Measurements from ENCODE around the gene DLG5.

DLG5 gene

GRCh38 chr10:77801474-77802161 lies 124.9 kb downstream of the DLG5 start:
- Histone ChIP-seq H3K23ac (ENCODE audit: low read length in 2 of 2) (no peak overlapping the region), H4K8ac (ENCODE audit: low read length) (no peak overlapping the region), H2BK120ac (ENCODE audit: low read depth, low read length) (no peak overlapping the region), H3K18ac (ENCODE audit: low read depth in 1 of 2, low read length in 2 of 2) (no peak overlapping the region), H2BK5ac (ENCODE audit: low read depth, low read length, poor library complexity, severe bottlenecking) (no peak overlapping the region), H3K9me3 (ENCODE audit: control insufficient read depth, low read length) (no peaks in the 10 kb centered on the region), H2BK15ac (ENCODE audit: low read depth, poor library complexity, severe bottlenecking) (no peak overlapping the region), H2AK5ac (ENCODE audit: low read length, severe bottlenecking) (no peak overlapping the region), H3K79me1 (replicated peaks; ENCODE audit: low read length, poor library complexity, severe bottlenecking) (peaks cover 9% of the 10 kb centered on the region), H3K36me3 (ENCODE audit: control insufficient read depth in 1 of 2, insufficient read depth in 2 of 2, low read depth in 1 of 2, low read length in 2 of 2) (peaks cover 53 to 79% of the 10 kb centered on the region in 2 experiments), H3K14ac (ENCODE audit: low read length in 2 of 2) (no peak overlapping the region), H2BK12ac (ENCODE audit: low read length in 2 of 2) (no peak overlapping the region), H2AFZ (ENCODE audit: low read depth, low read length) (no peak overlapping the region), H3K9ac (ENCODE audit: low read length) (no peak overlapping the region), H3K4me2 (ENCODE audit: low read length, poor library complexity, severe bottlenecking) (no peak overlapping the region), H3K27ac (ENCODE audit: low read length, poor library complexity, severe bottlenecking) (no peak overlapping the region), H3K4me1 (ENCODE audit: control insufficient read depth, insufficient read depth, low read depth, low read length) (peaks cover 15% of the 10 kb centered on the region), H4K91ac (ENCODE audit: low read length) (no peak overlapping the region), H3K27me3 (ENCODE audit: control insufficient read depth in 1 of 2, insufficient read depth in 1 of 2, low read length in 2 of 2) (no peaks in the 10 kb centered on the region), H3K4ac (ENCODE audit: low read depth in 1 of 2, low read length in 2 of 2) (no peak overlapping the region), H3K4me3 (ENCODE audit: insufficient read depth in 1 of 2, low read depth in 1 of 2, low read length in 2 of 2) (no peak overlapping the region)
- DNase-seq: peak; percentile 53
- WGBS: 87% methylated on average over 13 of the region's 14 CpGs

GRCh38 chr10:77800738-77801266 lies 125.8 kb downstream of the DLG5 start:
- Histone ChIP-seq H3K27ac (ENCODE audit: low read length, poor library complexity, severe bottlenecking) (no peak overlapping the region), H3K36me3 (ENCODE audit: control insufficient read depth in 1 of 2, insufficient read depth in 2 of 2, low read depth in 1 of 2, low read length in 2 of 2) (peaks cover 54 to 79% of the 10 kb centered on the region in 2 experiments), H2AK5ac (ENCODE audit: low read length, severe bottlenecking) (no peak overlapping the region), H2AFZ (ENCODE audit: low read depth, low read length) (no peak overlapping the region), H3K27me3 (ENCODE audit: control insufficient read depth in 1 of 2, insufficient read depth in 1 of 2, low read length in 2 of 2) (no peaks in the 10 kb centered on the region), H2BK12ac (ENCODE audit: low read length in 2 of 2) (no peak overlapping the region), H3K23ac (ENCODE audit: low read length in 2 of 2) (no peak overlapping the region), H4K91ac (ENCODE audit: low read length) (no peak overlapping the region), H2BK5ac (ENCODE audit: low read depth, low read length, poor library complexity, severe bottlenecking) (no peak overlapping the region), H3K79me1 (replicated peaks; ENCODE audit: low read length, poor library complexity, severe bottlenecking) (peaks cover 16% of the 10 kb centered on the region), H2BK15ac (ENCODE audit: low read depth, poor library complexity, severe bottlenecking) (no peak overlapping the region), H3K18ac (ENCODE audit: low read depth in 1 of 2, low read length in 2 of 2) (no peak overlapping the region), H4K8ac (ENCODE audit: low read length) (no peak overlapping the region), H3K4ac (ENCODE audit: low read depth in 1 of 2, low read length in 2 of 2) (no peak overlapping the region), H3K4me3 (ENCODE audit: insufficient read depth in 1 of 2, low read depth in 1 of 2, low read length in 2 of 2) (no peak overlapping the region), H3K9me3 (ENCODE audit: control insufficient read depth, low read length) (no peaks in the 10 kb centered on the region), H3K14ac (ENCODE audit: low read length in 2 of 2) (no peak overlapping the region), H3K9ac (ENCODE audit: low read length) (no peak overlapping the region), H2BK120ac (ENCODE audit: low read depth, low read length) (no peak overlapping the region), H3K4me2 (ENCODE audit: low read length, poor library complexity, severe bottlenecking) (no peak overlapping the region), H3K4me1 (ENCODE audit: control insufficient read depth, insufficient read depth, low read depth, low read length) (peaks cover 15% of the 10 kb centered on the region)
- peak; percentile 23 for DNase-seq
- WGBS: 88% methylated on average over 4 of the region's 5 CpGs

GRCh38 chr10:77800320-77800719 lies 126.2 kb downstream of the DLG5 start:
- H3K79me1 ChIP-seq (replicated peaks; ENCODE audit: low read length, poor library complexity, severe bottlenecking): peaks cover 16% of the 10 kb centered on the region
- H3K4ac ChIP-seq (ENCODE audit: low read depth in 1 of 2, low read length in 2 of 2): no peak overlapping the region
- no peak overlapping the region for H2BK5ac ChIP-seq (ENCODE audit: low read depth, low read length, poor library complexity, severe bottlenecking)
- no peak overlapping the region for H3K27ac ChIP-seq (ENCODE audit: low read length, poor library complexity, severe bottlenecking)
- H3K4me1 ChIP-seq (ENCODE audit: control insufficient read depth, insufficient read depth, low read depth, low read length): peaks cover 15% of the 10 kb centered on the region
- H2BK120ac ChIP-seq (ENCODE audit: low read depth, low read length): no peak overlapping the region
- no peak overlapping the region for H4K91ac ChIP-seq (ENCODE audit: low read length)
- 99% methylated on average over 13 of the region's 13 CpGs for WGBS
- no peak for DNase-seq
- H2AFZ ChIP-seq (ENCODE audit: low read depth, low read length): no peak overlapping the region
- no peaks in the 10 kb centered on the region for H3K9me3 ChIP-seq (ENCODE audit: control insufficient read depth, low read length)
- no peak overlapping the region for H3K23ac ChIP-seq (ENCODE audit: low read length in 2 of 2)
- H3K4me2 ChIP-seq (ENCODE audit: low read length, poor library complexity, severe bottlenecking): no peak overlapping the region
- H4K8ac ChIP-seq (ENCODE audit: low read length): no peak overlapping the region
- no peak overlapping the region for H2BK12ac ChIP-seq (ENCODE audit: low read length in 2 of 2)
- H3K36me3 ChIP-seq (ENCODE audit: control insufficient read depth in 1 of 2, insufficient read depth in 2 of 2, low read depth in 1 of 2, low read length in 2 of 2): peaks cover 54 to 79% of the 10 kb centered on the region in 2 experiments
- no peak overlapping the region for H3K14ac ChIP-seq (ENCODE audit: low read length in 2 of 2)
- H2BK15ac ChIP-seq (ENCODE audit: low read depth, poor library complexity, severe bottlenecking): no peak overlapping the region
- no peak overlapping the region for H3K9ac ChIP-seq (ENCODE audit: low read length)
- H3K18ac ChIP-seq (ENCODE audit: low read depth in 1 of 2, low read length in 2 of 2): no peak overlapping the region
- no peak overlapping the region for H3K4me3 ChIP-seq (ENCODE audit: insufficient read depth in 1 of 2, low read depth in 1 of 2, low read length in 2 of 2)
- no peak overlapping the region for H2AK5ac ChIP-seq (ENCODE audit: low read length, severe bottlenecking)
- no peaks in the 10 kb centered on the region for H3K27me3 ChIP-seq (ENCODE audit: control insufficient read depth in 1 of 2, insufficient read depth in 1 of 2, low read length in 2 of 2)

GRCh38 chr10:77799352-77799751 lies 127.2 kb downstream of the DLG5 start:
- H3K36me3 ChIP-seq (ENCODE audit: control insufficient read depth in 1 of 2, insufficient read depth in 2 of 2, low read depth in 1 of 2, low read length in 2 of 2): peaks cover 56 to 80% of the 10 kb centered on the region in 2 experiments
- H3K14ac ChIP-seq (ENCODE audit: low read length in 2 of 2): no peak overlapping the region
- no peak overlapping the region for H3K4me2 ChIP-seq (ENCODE audit: low read length, poor library complexity, severe bottlenecking)
- H3K4me1 ChIP-seq (ENCODE audit: control insufficient read depth, insufficient read depth, low read depth, low read length): peaks cover 15% of the 10 kb centered on the region
- no peak overlapping the region for H3K4me3 ChIP-seq (ENCODE audit: insufficient read depth in 1 of 2, low read depth in 1 of 2, low read length in 2 of 2)
- no peak overlapping the region for H2BK5ac ChIP-seq (ENCODE audit: low read depth, low read length, poor library complexity, severe bottlenecking)
- no peak overlapping the region for H2BK12ac ChIP-seq (ENCODE audit: low read length in 2 of 2)
- H3K18ac ChIP-seq (ENCODE audit: low read depth in 1 of 2, low read length in 2 of 2): no peak overlapping the region
- peak overlapping the region; percentile 39 for H3K27ac ChIP-seq (ENCODE audit: low read length, poor library complexity, severe bottlenecking)
- no peak overlapping the region for H3K9ac ChIP-seq (ENCODE audit: low read length)
- no peaks in the 10 kb centered on the region for H3K9me3 ChIP-seq (ENCODE audit: control insufficient read depth, low read length)
- H2BK120ac ChIP-seq (ENCODE audit: low read depth, low read length): no peak overlapping the region
- WGBS: 97% methylated on average over 4 of the region's 5 CpGs
- H4K91ac ChIP-seq (ENCODE audit: low read length): no peak overlapping the region
- no peak overlapping the region for H4K8ac ChIP-seq (ENCODE audit: low read length)
- H3K4ac ChIP-seq (ENCODE audit: low read depth in 1 of 2, low read length in 2 of 2): no peak overlapping the region
- H2AFZ ChIP-seq (ENCODE audit: low read depth, low read length): no peak overlapping the region
- no peak for DNase-seq
- H2BK15ac ChIP-seq (ENCODE audit: low read depth, poor library complexity, severe bottlenecking): no peak overlapping the region
- no peak overlapping the region for H3K23ac ChIP-seq (ENCODE audit: low read length in 2 of 2)
- peak overlapping the region; percentile 76 for H2AK5ac ChIP-seq (ENCODE audit: low read length, severe bottlenecking)
- no peaks in the 10 kb centered on the region for H3K27me3 ChIP-seq (ENCODE audit: control insufficient read depth in 1 of 2, insufficient read depth in 1 of 2, low read length in 2 of 2)
- H3K79me1 ChIP-seq (replicated peaks; ENCODE audit: low read length, poor library complexity, severe bottlenecking): peaks cover 24% of the 10 kb centered on the region
